Large intestine (tissue), 3 donors: ENCODE data around the gene SNRNP27. TPM values are rescaled to one million over a fixed set of nuclear protein-coding genes. Genes with fewer than 3 reads are reported as not detected.

Experiments
- DNase-seq, 2 donors: peaks; one replicate each; pipeline versions ENCODE4 v3.0.0 to v3.0.0-alpha.2; 2013
- H3K27ac ChIP-seq: one replicate; pipeline ENCODE4 v1.5.1; 2013; ENCODE audit warnings: low read length
- H3K27me3 ChIP-seq: 2 replicates; pipeline ENCODE4 v1.6.1; 2013; ENCODE audit warnings: low read length; ENCODE audit not compliant: control insufficient read depth, insufficient read depth
- H3K36me3 ChIP-seq: 2 replicates; pipeline ENCODE4 v1.6.1; 2013; ENCODE audit warnings: low read length; ENCODE audit not compliant: control insufficient read depth, insufficient read depth
- H3K4me1 ChIP-seq: one replicate; pipeline ENCODE4 v1.6.1; 2013; ENCODE audit warnings: low read length; ENCODE audit not compliant: control insufficient read depth, insufficient read depth
- H3K4me3 ChIP-seq: one replicate; pipeline ENCODE4 v1.5.1; 2013; ENCODE audit warnings: low read length
- H3K9me3 ChIP-seq: one replicate; pipeline ENCODE4 v1.6.1; 2013; ENCODE audit warnings: mild to moderate bottlenecking, low read depth, low read length, moderate library complexity; ENCODE audit not compliant: control insufficient read depth
- WGBS: methylation state at CpG from one replicate; pipeline ENCODE4 v1.1.5; 2013; ENCODE audit warnings: low lambda C conversion rate; ENCODE audit not compliant: insufficient coverage; 5-methylcytosine and 5-hydroxymethylcytosine counted together
- polyA plus RNA-seq: library from polyadenylated mRNA; unstranded; fragments of 120-200 nt; gene quantifications from one replicate; pipeline ENCODE4 v1.2.1, GENCODE V29; 2013

SNRNP27 gene
- polyA plus RNA-seq, 1 donor, result 47.7 TPM

- peak within 1 kb of the TSS; percentile 90 for H3K4me3 ChIP-seq
- peak within 1 kb of the TSS; percentile 100 for H3K27ac ChIP-seq
- H3K9me3 ChIP-seq, result no peaks in the 10 kb centered on the region
- peaks cover 23% of the 10 kb centered on the region for H3K36me3 ChIP-seq
- peak in 1 of 2 donors; percentile 50 for DNase-seq
- 0% methylated on average over 1 of the region's 81 CpGs for WGBS
- H3K4me1 ChIP-seq, result no peaks in the 10 kb centered on the region
- H3K27me3 ChIP-seq, result no peaks in the 10 kb centered on the region
These were observed 21.5 kb downstream of the SNRNP27 start, which contains the start of gene MXD1 for GRCh38 chr2:69914950-69915945. TSS of gene MXD1 (plus strand) at chr2:69915109. CDS start at chr2:69915331, 222 bp downstream.

- H3K27me3 ChIP-seq, result no peaks in the 10 kb centered on the region
- H3K27ac ChIP-seq, result peak overlapping the region; percentile 98
- H3K36me3 ChIP-seq, result peaks cover 29% of the 10 kb centered on the region
- 0% methylated on average over 1 of the region's 2 CpGs for WGBS
- peak in 1 of 2 donors; percentile 68 for DNase-seq
- H3K4me3 ChIP-seq, result peak overlapping the region; percentile 90
- no peaks in the 10 kb centered on the region for H3K4me1 ChIP-seq
- H3K9me3 ChIP-seq, result no peaks in the 10 kb centered on the region
These were observed 22.4 kb downstream of the SNRNP27 start for GRCh38 chr2:69916106-69916505.

- Histone ChIP-seq H3K36me3 (peaks cover 44% of the 10 kb centered on the region), H3K27ac (peak overlapping the region; percentile 98), H3K4me3 (peak overlapping the region; percentile 90), H3K4me1 (no peaks in the 10 kb centered on the region), H3K27me3 (no peaks in the 10 kb centered on the region), H3K9me3 (no peaks in the 10 kb centered on the region)
- peak; percentile 44 to 72 for DNase-seq
- no CpG with 5 or more reads among the region's 3 CpGs for WGBS
These were observed 24.1 kb downstream of the SNRNP27 start for GRCh38 chr2:69917852-69918251.

DNA sequence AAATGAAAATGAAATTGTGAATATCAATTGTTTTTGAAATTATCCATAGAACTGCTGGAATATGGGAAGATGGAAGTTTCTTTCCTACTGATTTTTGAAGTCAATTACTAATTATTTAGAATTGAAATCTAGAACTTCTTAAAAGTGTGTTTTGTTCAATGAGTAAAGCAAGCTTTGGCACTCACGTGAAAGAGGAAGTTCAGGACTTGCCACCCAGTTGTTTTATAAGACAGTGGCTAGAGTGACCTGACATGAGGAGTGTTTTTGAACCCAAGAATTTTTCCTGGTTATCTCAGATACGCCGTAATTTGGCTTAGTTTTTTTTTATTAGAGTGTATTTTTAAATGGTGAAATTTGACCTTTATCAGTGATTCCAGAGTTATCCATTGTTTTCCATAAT lies 24.6 kb downstream of the SNRNP27 start:
- peaks cover 48% of the 10 kb centered on the region for H3K36me3 ChIP-seq
- no peaks in the 10 kb centered on the region for H3K27me3 ChIP-seq
- no peak for DNase-seq
- H3K27ac ChIP-seq, result peak overlapping the region; percentile 98
- no peak overlapping the region for H3K4me3 ChIP-seq
- no CpG with 5 or more reads among the region's 3 CpGs for WGBS
- H3K4me1 ChIP-seq, result no peaks in the 10 kb centered on the region
- H3K9me3 ChIP-seq, result no peaks in the 10 kb centered on the region

DNA sequence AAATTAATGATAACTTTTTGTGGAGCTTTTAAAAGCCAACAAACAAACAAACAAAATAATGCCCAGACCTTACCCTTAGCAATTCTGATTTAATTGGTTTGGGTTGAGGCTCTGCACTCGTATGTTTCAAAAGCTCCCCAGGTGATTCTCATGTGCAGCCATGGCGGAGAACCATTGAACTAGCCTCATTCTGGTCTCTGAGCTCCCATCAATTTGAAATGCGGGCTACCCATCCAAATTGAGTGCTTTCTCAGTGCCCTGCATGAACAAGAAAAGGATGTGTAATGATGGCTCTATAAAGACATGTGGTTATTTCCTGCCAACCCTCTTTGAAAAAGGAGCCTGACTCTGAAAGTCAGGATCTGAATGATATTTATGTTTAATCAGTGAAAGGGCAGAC lies 29.4 kb downstream of the SNRNP27 start:
- DNase-seq, result no peak
- H3K27ac ChIP-seq, result no peak overlapping the region
- H3K27me3 ChIP-seq, result no peaks in the 10 kb centered on the region
- no peak overlapping the region for H3K4me3 ChIP-seq
- H3K36me3 ChIP-seq, result peaks cover 60% of the 10 kb centered on the region
- WGBS, result no CpG with 5 or more reads among the region's 3 CpGs
- no peaks in the 10 kb centered on the region for H3K9me3 ChIP-seq
- H3K4me1 ChIP-seq, result peaks cover 9% of the 10 kb centered on the region

- Histone ChIP-seq H3K36me3 (peaks cover 46% of the 10 kb centered on the region), H3K4me3 (no peak overlapping the region), H3K27me3 (no peaks in the 10 kb centered on the region), H3K27ac (peak overlapping the region; percentile 88), H3K9me3 (no peaks in the 10 kb centered on the region), H3K4me1 (peaks cover 12% of the 10 kb centered on the region)
- WGBS, result 45% methylated on average over 2 of the region's 3 CpGs
- DNase-seq, result peak; percentile 48 to 78
These were observed 33.2 kb downstream of the SNRNP27 start for GRCh38 chr2:69926849-69927515.

DNA sequence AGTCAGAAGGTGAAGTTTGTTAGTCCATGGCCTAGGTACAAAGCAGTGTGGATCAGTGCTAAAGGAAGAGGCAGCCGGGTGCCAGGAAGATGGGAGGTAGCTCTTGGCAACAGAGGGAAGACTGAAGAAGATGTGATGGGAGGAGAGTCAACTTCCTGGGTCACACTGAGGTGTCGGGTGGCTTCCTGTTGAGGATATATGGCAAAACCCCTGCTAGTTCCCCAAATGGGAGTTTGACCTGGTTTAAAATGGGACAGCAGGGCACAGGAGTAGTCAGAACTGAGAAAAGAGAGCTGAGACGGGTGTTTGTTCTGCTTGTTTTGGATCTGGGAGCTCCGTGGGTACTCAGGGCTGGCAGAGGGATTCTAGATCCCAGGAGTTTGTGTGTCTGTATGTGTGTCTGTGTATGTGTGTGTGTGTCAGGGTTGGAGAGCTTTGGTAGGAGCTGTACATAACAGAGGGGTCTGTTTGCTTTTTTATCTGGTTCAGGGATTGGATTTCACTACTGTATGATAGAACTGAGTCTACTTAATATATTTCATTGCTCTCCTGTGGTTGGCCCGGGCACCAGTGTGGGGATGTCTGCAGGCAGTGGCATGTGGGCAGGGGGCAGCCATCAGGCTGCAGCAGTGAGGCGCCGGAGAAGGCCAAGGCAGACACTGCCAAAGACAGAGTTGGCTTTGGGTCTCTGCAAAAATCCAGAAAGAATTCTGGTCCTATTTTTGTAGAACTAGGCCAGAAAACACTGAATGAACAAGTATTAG lies 38.3 kb downstream of the SNRNP27 start:
- peaks cover 28% of the 10 kb centered on the region for H3K4me1 ChIP-seq
- no peaks in the 10 kb centered on the region for H3K27me3 ChIP-seq
- no peak for DNase-seq
- H3K9me3 ChIP-seq, result no peaks in the 10 kb centered on the region
- H3K27ac ChIP-seq, result peak overlapping the region; percentile 83
- peaks cover 41% of the 10 kb centered on the region for H3K36me3 ChIP-seq
- H3K4me3 ChIP-seq, result no peak overlapping the region
- 83% methylated on average over 2 of the region's 7 CpGs for WGBS

DNA sequence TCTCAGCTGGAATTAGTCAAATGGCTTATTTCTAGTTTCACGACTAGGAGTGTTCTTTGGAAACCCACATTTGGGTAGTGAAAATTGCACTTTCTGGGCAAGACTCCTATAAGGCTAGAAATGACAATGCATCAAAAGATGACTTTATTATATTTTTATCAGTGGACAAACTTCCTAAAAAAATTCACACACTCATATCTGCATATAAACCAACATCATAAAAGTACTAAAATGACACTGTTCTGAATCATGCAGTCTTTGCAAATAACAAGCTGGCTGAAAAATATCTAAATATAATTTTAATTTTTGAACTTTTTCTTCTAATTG lies 38.8 kb downstream of the SNRNP27 start:
- peak overlapping the region; percentile 83 for H3K27ac ChIP-seq
- no peak for DNase-seq
- H3K9me3 ChIP-seq, result no peaks in the 10 kb centered on the region
- H3K27me3 ChIP-seq, result no peaks in the 10 kb centered on the region
- 100% methylated on average over 1 of the region's 1 CpG for WGBS
- peaks cover 43% of the 10 kb centered on the region for H3K36me3 ChIP-seq
- H3K4me1 ChIP-seq, result peaks cover 28% of the 10 kb centered on the region
- no peak overlapping the region for H3K4me3 ChIP-seq

DNA sequence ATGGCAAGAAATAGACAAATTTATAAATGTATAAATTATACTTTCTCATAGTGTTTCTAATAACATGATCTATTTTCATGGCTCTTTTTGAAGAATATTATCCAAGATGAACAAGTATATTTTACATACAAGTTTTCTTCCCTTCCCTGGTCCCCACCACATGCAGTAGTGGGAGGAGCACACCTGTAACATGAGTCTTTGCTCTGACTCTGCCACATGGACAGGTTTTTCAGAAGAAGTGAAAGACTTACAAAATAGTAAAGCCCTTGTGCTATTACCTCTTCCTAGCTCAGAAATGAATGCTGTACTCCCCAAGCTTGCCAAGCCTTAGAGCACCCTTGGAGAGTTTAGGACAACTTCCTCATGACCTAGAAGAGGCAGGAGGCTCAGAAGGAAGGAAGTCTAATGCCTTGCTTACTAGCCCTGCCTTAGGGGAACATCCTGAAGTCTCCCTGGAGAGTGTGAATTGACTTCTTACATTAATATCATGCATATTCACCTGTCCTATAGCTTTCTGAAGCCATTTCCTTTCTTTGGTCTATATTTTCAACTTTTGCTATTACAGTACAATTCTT lies 39.6 kb downstream of the SNRNP27 start:
- no peak for DNase-seq
- peaks cover 28% of the 10 kb centered on the region for H3K4me1 ChIP-seq

More for the DNA sequence above, 39.6 kb downstream of the SNRNP27 start:
- Histone ChIP-seq H3K27me3 (no peaks in the 10 kb centered on the region), H3K4me3 (no peak overlapping the region), H3K36me3 (peaks cover 51% of the 10 kb centered on the region), H3K27ac (peak overlapping the region; percentile 83), H3K9me3 (no peaks in the 10 kb centered on the region)
